Naive thymus-derived CD4-positive, alpha-beta T cell (primary cell): ENCODE data around the gene CELF2. TPM values are rescaled to one million over a fixed set of nuclear protein-coding genes. Genes with fewer than 3 reads are reported as not detected.
"Not testable (repeated sequence)": the region's sequence is repeated elsewhere in the genome, so short reads cannot be mapped to it uniquely, and the experiment has no call there.

Source experiments
- ATAC-seq: fragments of 150-1000 bp; cut with Tn5 transposase; 2 replicates; pipeline ENCODE4 v1.10.0; 2021; ENCODE audit warnings: mild to moderate bottlenecking, moderate library complexity
- CTCF ChIA-PET: fragments of 350-600 bp; sonication (Branson Sonifier 250); formaldehyde crosslinking; loops from one replicate; lab custom pipeline; 2021; ENCODE audit warnings: antibody characterized with exemption; lab: Charles Lee
- POLR2A ChIA-PET: fragments of 350-600 bp; sonication (Branson Sonifier 250); formaldehyde crosslinking; loops from one replicate; lab custom pipeline; 2021; ENCODE audit warnings: antibody characterized with exemption, inconsistent platforms; lab: Charles Lee
- DNase-seq, 9 donors: peaks; one replicate each; pipeline versions ENCODE4 v3.0.0 to v3.0.0-alpha.2; 2020 to 2022; ENCODE audit warnings: mixed read lengths in 1 of 9
- H3K27ac ChIP-seq: one replicate; pipeline ENCODE4 v1.7.0; 2013; ENCODE audit warnings: mild to moderate bottlenecking, low read depth, low read length, moderate library complexity
- H3K27me3 ChIP-seq, 2 donors: one replicate each; pipeline ENCODE4 v1.7.0; 2013; ENCODE audit warnings: low read length in 2 of 2, mild to moderate bottlenecking in 2 of 2, moderate library complexity in 2 of 2; ENCODE audit not compliant: control insufficient read depth in 2 of 2, insufficient read depth in 2 of 2
- H3K36me3 ChIP-seq, 3 experiments: 1 replicate in 2 of 3; 2 replicates in 1 of 3; pipeline ENCODE4 v1.7.0; 2013; ENCODE audit warnings: low read length in 3 of 3, mild to moderate bottlenecking in 3 of 3, moderate library complexity in 1 of 3; ENCODE audit not compliant: insufficient read depth in 3 of 3, control insufficient read depth in 2 of 3
- H3K4me1 ChIP-seq, 2 donors: one replicate each; pipeline ENCODE4 v1.7.0; 2013; ENCODE audit warnings: low read length in 2 of 2, mild to moderate bottlenecking in 2 of 2, moderate library complexity in 1 of 2; ENCODE audit not compliant: control insufficient read depth in 2 of 2, insufficient read depth in 2 of 2
- H3K4me3 ChIP-seq: 2 replicates; pipeline ENCODE4 v1.7.0; 2013; ENCODE audit warnings: mild to moderate bottlenecking, low read length
- H3K9me3 ChIP-seq, 3 experiments: 1 replicate in 2 of 3; 2 replicates in 1 of 3; pipeline ENCODE4 v1.7.0; 2013; ENCODE audit warnings: low read length in 3 of 3; ENCODE audit not compliant: control insufficient read depth in 2 of 3
- H3K27ac Mint-ChIP-seq, 9 donors: one replicate each; pipeline ENCODE4 v1.8.0; 2020 to 2022; ENCODE audit warnings: mixed read lengths in 9 of 9, mild to moderate bottlenecking in 8 of 9, moderate library complexity in 5 of 9, inconsistent platforms in 2 of 9
- H3K27me3 Mint-ChIP-seq, 5 donors: one replicate each; pipeline ENCODE4 v1.8.0; 2021 to 2022; ENCODE audit warnings: mixed read lengths in 5 of 5, mild to moderate bottlenecking in 1 of 5
- H3K36me3 Mint-ChIP-seq, 5 donors: one replicate each; pipeline ENCODE4 v1.8.0; 2020 to 2022; ENCODE audit warnings: mixed read lengths in 5 of 5, mild to moderate bottlenecking in 3 of 5, inconsistent platforms in 1 of 5
- H3K4me1 Mint-ChIP-seq, 7 donors: one replicate each; pipeline ENCODE4 v1.8.0; 2020 to 2022; ENCODE audit warnings: mixed read lengths in 7 of 7, mild to moderate bottlenecking in 3 of 7, inconsistent platforms in 1 of 7
- H3K4me3 Mint-ChIP-seq, 10 donors: one replicate each; pipeline ENCODE4 v1.8.0; 2020 to 2022; ENCODE audit warnings: mild to moderate bottlenecking in 10 of 10, mixed read lengths in 10 of 10, moderate library complexity in 6 of 10, inconsistent platforms in 2 of 10
- H3K9me3 Mint-ChIP-seq, 11 donors: one replicate each; pipeline ENCODE4 v1.8.0; 2020 to 2022; ENCODE audit warnings: mixed read lengths in 11 of 11, mild to moderate bottlenecking in 4 of 11, inconsistent platforms in 1 of 11, moderate library complexity in 1 of 11
- intact Hi-C, 2 donors: fragments of 100-400 bp; cut with micrococcal nuclease; formaldehyde crosslinking; loops; one replicate each; pipeline ENCODE4 v1.15.1; 2023
- polyA plus RNA-seq, 2 donors: library from polyadenylated mRNA; unstranded; fragments of 300-500 nt; fragmentation: Illumina TruSeq; gene quantifications; one replicate each; pipeline ENCODE4 v1.2.3, GENCODE V29; 2021
- total RNA-seq, 6 experiments: library from RNA in 5 of 6; stranded (reverse) in 5 of 6; gene quantifications; 1 replicate in 5 of 6; 2 replicates in 1 of 6; pipeline ENCODE4 v1.2.3 and lab custom pipeline; 2021 to 2026

The CELF2 gene
- total and polyA plus RNA-seq, 7 experiments from 2014 or later: 135 to 207 (median 178) TPM

- Mint-ChIP-seq H3K27ac (peak overlapping the region in 2 of 9 donors; percentile 12 to 32), H3K9me3 (peaks cover 0 to 20% (median 5%) of the 10 kb centered on the region in 11 donors), H3K27me3 (no peaks in the 10 kb centered on the region), H3K4me3 (no peak overlapping the region), H3K4me1 (peaks cover 0 to 12% (median 4%) of the 10 kb centered on the region in 7 donors), H3K36me3 (peaks cover 0 to 5% (median 0%) of the 10 kb centered on the region in 5 donors)
- POLR2A ChIA-PET: no interaction called here
- intact Hi-C loops: no loop called here
- CTCF ChIA-PET: no interaction called here
- Histone ChIP-seq H3K36me3 (no peaks in the 10 kb centered on the region), H3K27ac (no peak overlapping the region), H3K27me3 (no peaks in the 10 kb centered on the region), H3K4me3 (no peak overlapping the region), H3K9me3 (no peaks in the 10 kb centered on the region), H3K4me1 (no peaks in the 10 kb centered on the region)
- DNase-seq (no peak), ATAC-seq (no peak)
These were observed 342.2 kb downstream of the CELF2 start for GRCh38 chr10:11359869-11360268.

GRCh38 chr10:11363497-11363896 lies 345.8 kb downstream of the CELF2 start:
- H3K4me3 ChIP-seq: no peak overlapping the region
- DNase-seq (no peak), ATAC-seq (no peak)
- CTCF ChIA-PET: no interaction called here
- peaks cover 0 to 11% of the 10 kb centered on the region in 2 donors for H3K4me1 ChIP-seq
- Mint-ChIP-seq H3K9me3 (peaks cover 0 to 16% (median 5%) of the 10 kb centered on the region in 11 donors), H3K27ac (peak overlapping the region in 1 of 9 donors; percentile 29), H3K4me3 (no peak overlapping the region), H3K27me3 (no peaks in the 10 kb centered on the region), H3K4me1 (peaks cover 8 to 15% (median 9%) of the 10 kb centered on the region in 7 donors), H3K36me3 (peaks cover 0 to 5% (median 0%) of the 10 kb centered on the region in 5 donors)
- H3K27me3 ChIP-seq: no peaks in the 10 kb centered on the region
- no peak overlapping the region for H3K27ac ChIP-seq
- intact Hi-C loops: no loop called here
- H3K36me3 ChIP-seq: no peaks in the 10 kb centered on the region
- POLR2A ChIA-PET: no interaction called here
- H3K9me3 ChIP-seq: no peaks in the 10 kb centered on the region

GRCh38 chr10:11364241-11364640 lies 346.6 kb downstream of the CELF2 start:
- Mint-ChIP-seq H3K27ac (no peak overlapping the region), H3K27me3 (no peaks in the 10 kb centered on the region), H3K36me3 (peaks cover 0 to 5% (median 0%) of the 10 kb centered on the region in 5 donors), H3K4me3 (no peak overlapping the region), H3K9me3 (peaks cover 0 to 10% (median 4%) of the 10 kb centered on the region in 11 donors), H3K4me1 (peaks cover 9 to 22% (median 15%) of the 10 kb centered on the region in 7 donors)
- no peak overlapping the region for H3K4me3 ChIP-seq
- POLR2A ChIA-PET: interaction anchor here (1.2 kb wide), 1 partner anchor 27 kb away, joined by 3 read pairs; no protein-coding TSS in a partner anchor
- no peaks in the 10 kb centered on the region for H3K9me3 ChIP-seq
- H3K27ac ChIP-seq: no peak overlapping the region
- no peaks in the 10 kb centered on the region for H3K27me3 ChIP-seq
- intact Hi-C loops: no loop called here
- ATAC-seq (no peak), DNase-seq (no peak)
- CTCF ChIA-PET: no interaction called here
- peaks cover 0 to 13% of the 10 kb centered on the region in 2 donors for H3K4me1 ChIP-seq
- no peaks in the 10 kb centered on the region for H3K36me3 ChIP-seq

- H3K4me3 ChIP-seq, H3K36me3 Mint-ChIP-seq, ATAC-seq, H3K9me3 Mint-ChIP-seq, H3K27me3 ChIP-seq, H3K9me3 ChIP-seq, H3K27ac ChIP-seq, CTCF ChIA-PET, H3K36me3 ChIP-seq, DNase-seq, H3K27me3 Mint-ChIP-seq: not testable (repeated sequence)
- POLR2A ChIA-PET: interaction anchor here (0.9 to 1.1 kb wide), 2 partner anchors 8 to 11 kb away, joined by 4 read pairs; no protein-coding TSS in a partner anchor
- H3K27ac Mint-ChIP-seq: peak overlapping the region in 2 of 9 donors; percentile 20 to 46
- peak overlapping the region in 1 of 10 donors; percentile 34 for H3K4me3 Mint-ChIP-seq
- intact Hi-C loops: loop anchor here in 1 of 2 donors (5.0 kb wide), 1 partner anchor 35 kb away; no protein-coding TSS in a partner anchor
- H3K4me1 Mint-ChIP-seq: peaks cover 9 to 27% (median 19%) of the 10 kb centered on the region in 7 donors
- H3K4me1 ChIP-seq: peaks cover 0 to 13% of the 10 kb centered on the region in 2 donors
These were observed 349.2 kb downstream of the CELF2 start for GRCh38 chr10:11366889-11367288.

GRCh38 chr10:11367505-11367904 lies 349.8 kb downstream of the CELF2 start:
- Mint-ChIP-seq H3K4me3 (peak overlapping the region in 6 of 10 donors; percentile 23 to 88 (median 64)), H3K27me3 (no peaks in the 10 kb centered on the region), H3K4me1 (peaks cover 9 to 27% (median 19%) of the 10 kb centered on the region in 7 donors), H3K36me3 (peaks cover 0 to 6% (median 0%) of the 10 kb centered on the region in 5 donors), H3K9me3 (peaks cover 0 to 5% (median 0%) of the 10 kb centered on the region in 11 donors), H3K27ac (peak overlapping the region in 5 of 9 donors; percentile 46 to 97 (median 91))
- peaks cover 0 to 13% of the 10 kb centered on the region in 2 donors for H3K4me1 ChIP-seq
- no peak overlapping the region for H3K27ac ChIP-seq
- H3K4me3 ChIP-seq: no peak overlapping the region
- H3K27me3 ChIP-seq: no peaks in the 10 kb centered on the region
- DNase-seq: no peak
- intact Hi-C loops: loop anchor here in 1 of 2 donors (5.0 kb wide), 1 partner anchor 35 kb away; no protein-coding TSS in a partner anchor
- H3K36me3 ChIP-seq: no peaks in the 10 kb centered on the region
- CTCF ChIA-PET: no interaction called here
- H3K9me3 ChIP-seq: no peaks in the 10 kb centered on the region
- no peak for ATAC-seq
- POLR2A ChIA-PET: interaction anchor here (0.9 to 1.1 kb wide), 2 partner anchors 9 to 10 kb away, joined by 4 read pairs; no protein-coding TSS in a partner anchor

GRCh38 chr10:11373717-11374171 lies 356.1 kb downstream of the CELF2 start:
- DNase-seq (no peak), ATAC-seq (no peak)
- no peaks in the 10 kb centered on the region for H3K27me3 Mint-ChIP-seq
- no peaks in the 10 kb centered on the region for H3K9me3 ChIP-seq
- H3K27me3 ChIP-seq: no peaks in the 10 kb centered on the region
- H3K4me3 ChIP-seq: no peak overlapping the region
- CTCF ChIA-PET: no interaction called here
- POLR2A ChIA-PET: no interaction called here
- no peaks in the 10 kb centered on the region for H3K4me1 ChIP-seq
- peak overlapping the region in 1 of 10 donors; percentile 45 for H3K4me3 Mint-ChIP-seq
- peak overlapping the region in 2 of 9 donors; percentile 3 for H3K27ac Mint-ChIP-seq
- intact Hi-C loops: no loop called here
- peaks cover under 1 to 15% (median 8%) of the 10 kb centered on the region in 7 donors for H3K4me1 Mint-ChIP-seq
- H3K36me3 ChIP-seq: no peaks in the 10 kb centered on the region
- peaks cover 0 to 8% (median 0%) of the 10 kb centered on the region in 5 donors for H3K36me3 Mint-ChIP-seq
- H3K9me3 Mint-ChIP-seq: peaks cover 0 to 5% (median 0%) of the 10 kb centered on the region in 11 donors
- no peak overlapping the region for H3K27ac ChIP-seq
